ENCODE data around the gene KCNQ1OT1. TPM values are rescaled to one million over a fixed set of nuclear protein-coding genes. Genes with fewer than 3 reads are reported as not detected.

The KCNQ1OT1 gene
- total and polyA plus RNA-seq, 4 donors, result 0.05 to 4.9 (median 0.61) TPM

GRCh38 chr11:2685051-2685450 lies 14.7 kb downstream of the KCNQ1OT1 start (continued):
- TF ChIP-seq REST (IDR thresholded peaks at IDR 0.05) (no peak), SP1 (IDR thresholded peaks at IDR 0.05) (no peak), FOXA2 (IDR thresholded peaks at IDR 0.05) (no peak), NR2F2 (IDR thresholded peaks at IDR 0.05) (no peak)

- no peaks in the 10 kb centered on the region for H3K27me3 ChIP-seq (ENCODE audit: control insufficient read depth in 4 of 4, insufficient read depth in 4 of 4, low read length in 3 of 4)
- DNase-seq (ENCODE audit: low spot score), result no peak
- no peak for TF ChIP-seq FOXA1 (IDR thresholded peaks at IDR 0.05)
- no peak for TF ChIP-seq EGR1 (IDR thresholded peaks at IDR 0.05; ENCODE audit: low read depth in 2 of 2)
- TF ChIP-seq YY1 (IDR thresholded peaks at IDR 0.05), result no peak
- TF ChIP-seq FOXA2 (IDR thresholded peaks at IDR 0.05), result no peak
- TF ChIP-seq, protein P1, sequence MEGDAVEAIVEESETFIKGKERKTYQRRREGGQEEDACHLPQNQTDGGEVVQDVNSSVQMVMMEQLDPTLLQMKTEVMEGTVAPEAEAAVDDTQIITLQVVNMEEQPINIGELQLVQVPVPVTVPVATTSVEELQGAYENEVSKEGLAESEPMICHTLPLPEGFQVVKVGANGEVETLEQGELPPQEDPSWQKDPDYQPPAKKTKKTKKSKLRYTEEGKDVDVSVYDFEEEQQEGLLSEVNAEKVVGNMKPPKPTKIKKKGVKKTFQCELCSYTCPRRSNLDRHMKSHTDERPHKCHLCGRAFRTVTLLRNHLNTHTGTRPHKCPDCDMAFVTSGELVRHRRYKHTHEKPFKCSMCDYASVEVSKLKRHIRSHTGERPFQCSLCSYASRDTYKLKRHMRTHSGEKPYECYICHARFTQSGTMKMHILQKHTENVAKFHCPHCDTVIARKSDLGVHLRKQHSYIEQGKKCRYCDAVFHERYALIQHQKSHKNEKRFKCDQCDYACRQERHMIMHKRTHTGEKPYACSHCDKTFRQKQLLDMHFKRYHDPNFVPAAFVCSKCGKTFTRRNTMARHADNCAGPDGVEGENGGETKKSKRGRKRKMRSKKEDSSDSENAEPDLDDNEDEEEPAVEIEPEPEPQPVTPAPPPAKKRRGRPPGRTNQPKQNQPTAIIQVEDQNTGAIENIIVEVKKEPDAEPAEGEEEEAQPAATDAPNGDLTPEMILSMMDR (IDR thresholded peaks at IDR 0.05; ENCODE audit: low read depth, low read length, missing input control), result no peak
- TF ChIP-seq RAD21 (IDR thresholded peaks at IDR 0.05), result no peak
- no peak for TF ChIP-seq SP1 (IDR thresholded peaks at IDR 0.05)
- no peak for TF ChIP-seq NR2F2 (IDR thresholded peaks at IDR 0.05)
- TF ChIP-seq RXRA (IDR thresholded peaks at IDR 0.05), result no peak
- TF ChIP-seq HNF4A (conservative IDR thresholded peaks at IDR 0.05), result no peak
- TF ChIP-seq TAF1 (conservative IDR thresholded peaks at IDR 0.05), result no peak
- no peak for TF ChIP-seq ZBTB33 (IDR thresholded peaks at IDR 0.05)
- TF ChIP-seq JUND (IDR thresholded peaks at IDR 0.05), result no peak
- no peak for TF ChIP-seq REST (IDR thresholded peaks at IDR 0.05)
- TF ChIP-seq HNF4G (IDR thresholded peaks at IDR 0.05), result no peak
- TF ChIP-seq, protein P2, sequence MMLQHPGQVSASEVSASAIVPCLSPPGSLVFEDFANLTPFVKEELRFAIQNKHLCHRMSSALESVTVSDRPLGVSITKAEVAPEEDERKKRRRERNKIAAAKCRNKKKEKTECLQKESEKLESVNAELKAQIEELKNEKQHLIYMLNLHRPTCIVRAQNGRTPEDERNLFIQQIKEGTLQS (IDR thresholded peaks at IDR 0.05), result no peak
- TF ChIP-seq GABPA (IDR thresholded peaks at IDR 0.05 in 1 of 2, conservative IDR thresholded peaks at IDR 0.05 in 1 of 2), result no peak
- no peak for TF ChIP-seq MAX (IDR thresholded peaks at IDR 0.05)
- no peak overlapping the region for H3K4me3 ChIP-seq (ENCODE audit: low read depth in 1 of 3, low read length in 3 of 3)
- no peak overlapping the region for H3K27ac ChIP-seq (ENCODE audit: low read depth in 1 of 2, low read length in 2 of 2)
- 100% methylated on average over 1 of the region's 1 CpG for WGBS
- peaks cover 0 to 7% (median 0%) of the 10 kb centered on the region in 4 donors for H3K4me1 ChIP-seq (ENCODE audit: control insufficient read depth in 4 of 4, insufficient read depth in 4 of 4, low read length in 3 of 4)
- peaks cover 0 to 2% (median 0%) of the 10 kb centered on the region in 4 donors for H3K36me3 ChIP-seq (ENCODE audit: control insufficient read depth in 4 of 4, insufficient read depth in 3 of 4, low read depth in 1 of 4, low read length in 3 of 4)
- H3K9me3 ChIP-seq (ENCODE audit: control insufficient read depth in 4 of 4, low read length in 3 of 4), result no peaks in the 10 kb centered on the region
- H3K9ac ChIP-seq (ENCODE audit: low read depth in 1 of 2, low read length in 2 of 2), result no peak overlapping the region
Measured at GRCh38 chr11:2684581-2684980, 15.2 kb downstream of the KCNQ1OT1 start.
